ENCODE measurements around the gene C1QTNF9. TPM values are rescaled to one million over a fixed set of nuclear protein-coding genes. Genes with fewer than 3 reads are reported as not detected.
"Not testable (repeated sequence)": the region's sequence is repeated elsewhere in the genome, so short reads cannot be mapped to it uniquely, and the experiment has no call there.

C1QTNF9 gene
- total RNA-seq, 1 donor from 2014 or later: not detected

DNA sequence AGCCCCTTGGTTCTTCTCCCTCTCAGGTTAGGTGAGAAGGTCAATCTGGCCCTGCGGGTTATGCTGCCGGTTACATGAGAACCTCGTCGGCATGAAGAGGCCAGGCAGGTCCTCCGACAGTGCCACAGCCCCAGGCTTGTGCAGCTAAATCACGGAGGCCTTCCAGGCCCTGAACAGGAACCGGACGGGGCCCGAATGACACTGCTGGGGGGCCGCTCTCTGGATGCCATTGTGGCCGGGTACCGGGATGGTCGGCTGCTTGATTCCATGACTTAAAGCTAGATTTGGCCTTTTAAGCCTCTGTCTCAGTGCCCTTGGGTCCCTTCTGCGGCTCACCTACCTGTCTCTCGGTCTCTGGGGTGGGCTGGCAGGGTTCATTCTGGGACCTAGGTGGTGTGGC lies 48.4 kb downstream of the C1QTNF9 start:
- no peak for DNase-seq (ENCODE audit: low spot score, unreplicated experiment)
- TF ChIP-seq, protein P1, sequence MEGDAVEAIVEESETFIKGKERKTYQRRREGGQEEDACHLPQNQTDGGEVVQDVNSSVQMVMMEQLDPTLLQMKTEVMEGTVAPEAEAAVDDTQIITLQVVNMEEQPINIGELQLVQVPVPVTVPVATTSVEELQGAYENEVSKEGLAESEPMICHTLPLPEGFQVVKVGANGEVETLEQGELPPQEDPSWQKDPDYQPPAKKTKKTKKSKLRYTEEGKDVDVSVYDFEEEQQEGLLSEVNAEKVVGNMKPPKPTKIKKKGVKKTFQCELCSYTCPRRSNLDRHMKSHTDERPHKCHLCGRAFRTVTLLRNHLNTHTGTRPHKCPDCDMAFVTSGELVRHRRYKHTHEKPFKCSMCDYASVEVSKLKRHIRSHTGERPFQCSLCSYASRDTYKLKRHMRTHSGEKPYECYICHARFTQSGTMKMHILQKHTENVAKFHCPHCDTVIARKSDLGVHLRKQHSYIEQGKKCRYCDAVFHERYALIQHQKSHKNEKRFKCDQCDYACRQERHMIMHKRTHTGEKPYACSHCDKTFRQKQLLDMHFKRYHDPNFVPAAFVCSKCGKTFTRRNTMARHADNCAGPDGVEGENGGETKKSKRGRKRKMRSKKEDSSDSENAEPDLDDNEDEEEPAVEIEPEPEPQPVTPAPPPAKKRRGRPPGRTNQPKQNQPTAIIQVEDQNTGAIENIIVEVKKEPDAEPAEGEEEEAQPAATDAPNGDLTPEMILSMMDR (IDR thresholded peaks at IDR 0.05; ENCODE audit: unreplicated experiment): no peak
- Mint-ChIP-seq H3K9me3 (ENCODE audit: low read depth) (no peaks in the 10 kb centered on the region), H3K36me3 (ENCODE audit: insufficient read depth) (no peaks in the 10 kb centered on the region), H3K4me3 (ENCODE audit: low read depth) (no peak overlapping the region), H3K27ac (no peak overlapping the region), H3K4me1 (ENCODE audit: low read depth) (peaks cover 2% of the 10 kb centered on the region), H3K27me3 (no peaks in the 10 kb centered on the region)

DNA sequence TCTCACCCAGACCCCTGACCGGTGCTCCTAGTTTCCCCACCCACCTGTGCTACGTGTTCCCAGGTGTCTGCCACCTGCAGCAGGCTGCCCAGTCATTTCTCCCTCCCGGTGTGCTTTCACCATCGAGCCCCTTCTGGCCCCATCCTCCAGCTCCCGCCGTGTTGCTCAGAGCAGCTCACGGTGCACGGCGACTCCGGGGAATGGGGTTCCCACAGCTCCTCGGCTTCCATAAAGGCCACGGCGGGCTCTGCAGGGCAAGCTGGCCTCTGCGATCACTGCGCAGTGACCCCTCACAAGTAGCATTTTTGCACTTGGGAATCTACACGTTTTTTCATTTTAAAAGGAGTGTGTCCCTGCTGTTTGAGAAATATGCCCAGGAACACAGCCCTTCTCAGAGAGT lies 49.5 kb downstream of the C1QTNF9 start:
- H3K4me3 Mint-ChIP-seq (ENCODE audit: low read depth); H3K27me3 Mint-ChIP-seq; H3K9me3 Mint-ChIP-seq (ENCODE audit: low read depth); DNase-seq (ENCODE audit: low spot score, unreplicated experiment); H3K4me1 Mint-ChIP-seq (ENCODE audit: low read depth); H3K27ac Mint-ChIP-seq; H3K36me3 Mint-ChIP-seq (ENCODE audit: insufficient read depth): not testable (repeated sequence)

DNA sequence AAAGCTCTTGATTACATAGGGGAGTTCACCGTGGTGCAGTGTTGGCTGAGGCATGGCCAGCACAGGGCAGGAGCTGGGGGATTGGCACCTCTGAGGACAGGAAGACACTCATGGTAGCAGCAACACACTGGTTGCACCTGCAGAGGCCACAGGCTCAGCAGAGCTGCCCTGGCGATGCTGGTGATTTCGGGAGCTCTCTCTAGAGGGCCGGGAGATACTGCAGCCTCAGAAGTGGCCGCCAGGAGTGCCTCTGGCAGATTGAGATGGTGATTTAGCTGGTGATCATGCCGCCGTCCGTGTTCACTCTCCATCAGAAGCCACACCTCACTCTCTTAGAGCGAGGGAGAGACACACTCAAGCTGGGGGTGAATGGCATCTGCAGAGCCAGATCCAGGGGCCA lies 49.9 kb downstream of the C1QTNF9 start:
- not testable (repeated sequence) for H3K4me1 Mint-ChIP-seq (ENCODE audit: low read depth); H3K9me3 Mint-ChIP-seq (ENCODE audit: low read depth); H3K4me3 Mint-ChIP-seq (ENCODE audit: low read depth); H3K36me3 Mint-ChIP-seq (ENCODE audit: insufficient read depth); H3K27me3 Mint-ChIP-seq; H3K27ac Mint-ChIP-seq; DNase-seq (ENCODE audit: low spot score, unreplicated experiment)

DNA sequence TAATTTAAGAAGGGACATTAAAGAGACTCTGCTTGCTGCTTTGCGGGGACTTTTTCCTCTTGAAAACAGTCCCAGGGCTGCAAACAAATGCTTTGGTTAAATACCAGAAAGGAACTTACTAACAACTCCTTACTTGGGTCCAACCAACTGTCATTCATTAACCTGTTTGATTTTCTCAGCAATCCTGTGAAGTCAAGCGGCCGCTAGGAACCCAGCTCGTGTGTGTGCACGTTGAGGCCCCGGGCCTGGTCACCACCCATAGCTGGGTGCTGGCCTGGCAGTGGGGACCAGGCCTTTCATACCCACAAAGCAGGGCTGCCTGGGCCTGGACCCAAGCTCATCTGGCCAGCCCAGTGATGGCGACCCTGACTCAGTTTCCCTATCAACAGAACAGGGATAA lies 50.7 kb downstream of the C1QTNF9 start:
- no peaks in the 10 kb centered on the region for H3K27me3 Mint-ChIP-seq
- TF ChIP-seq, protein P1 (IDR thresholded peaks at IDR 0.05; ENCODE audit: unreplicated experiment): no peak
- no peak overlapping the region for H3K4me3 Mint-ChIP-seq (ENCODE audit: low read depth)
- H3K36me3 Mint-ChIP-seq (ENCODE audit: insufficient read depth): no peaks in the 10 kb centered on the region
- DNase-seq (ENCODE audit: low spot score, unreplicated experiment): no peak
- H3K9me3 Mint-ChIP-seq (ENCODE audit: low read depth): no peaks in the 10 kb centered on the region
- peaks cover 2% of the 10 kb centered on the region for H3K4me1 Mint-ChIP-seq (ENCODE audit: low read depth)
- no peak overlapping the region for H3K27ac Mint-ChIP-seq

DNA sequence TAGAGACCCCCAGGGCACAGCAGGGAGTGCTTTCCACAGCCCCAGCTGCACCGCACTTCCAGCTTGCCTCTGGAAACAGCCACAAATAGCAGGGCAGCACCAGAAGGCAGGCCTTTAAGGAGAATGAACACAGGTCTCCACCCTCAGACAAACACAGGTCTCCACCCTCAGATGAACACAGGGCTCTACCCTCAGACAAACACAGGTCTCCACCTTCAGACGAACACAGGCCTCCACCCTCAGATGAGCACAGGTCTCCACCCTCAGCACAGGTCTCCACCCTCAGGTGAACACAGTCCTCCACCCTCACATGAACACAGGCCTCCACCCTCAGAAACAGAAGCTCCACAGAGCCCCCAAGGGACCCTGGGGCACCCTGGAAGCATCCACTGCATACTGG lies 51.7 kb downstream of the C1QTNF9 start:
- Mint-ChIP-seq H3K4me1 (ENCODE audit: low read depth) (peaks cover 2% of the 10 kb centered on the region), H3K27me3 (no peaks in the 10 kb centered on the region), H3K27ac (no peak overlapping the region), H3K4me3 (ENCODE audit: low read depth) (no peak overlapping the region), H3K36me3 (ENCODE audit: insufficient read depth) (no peaks in the 10 kb centered on the region), H3K9me3 (ENCODE audit: low read depth) (no peaks in the 10 kb centered on the region)
- TF ChIP-seq, protein P1 (IDR thresholded peaks at IDR 0.05; ENCODE audit: unreplicated experiment): no peak
- no peak for DNase-seq (ENCODE audit: low spot score, unreplicated experiment)

DNA sequence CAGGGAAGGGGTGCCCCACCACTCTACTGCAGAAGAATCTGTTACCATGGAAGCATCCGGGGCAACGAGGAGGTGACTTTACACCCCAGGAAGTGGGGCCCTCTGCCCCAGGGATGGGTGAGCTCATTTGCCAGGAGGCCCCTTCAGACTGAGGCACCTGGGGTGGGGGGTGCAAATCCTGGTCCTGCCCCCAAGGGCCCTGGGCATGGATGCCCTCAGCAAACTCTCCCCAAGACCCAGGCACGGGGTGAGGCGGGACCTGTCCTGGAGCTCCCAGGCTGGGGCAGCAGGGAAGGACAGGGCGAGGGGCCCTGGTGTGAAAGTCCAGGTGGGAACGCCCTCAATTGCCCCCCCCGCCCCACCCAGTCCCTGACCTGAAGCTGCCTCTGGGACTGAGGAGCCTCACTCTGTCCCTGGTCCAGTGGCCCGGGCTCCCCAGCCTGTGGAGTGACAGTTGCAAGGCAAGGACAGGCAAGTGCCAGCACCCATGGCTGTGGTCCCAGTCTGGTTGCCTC lies 52.5 kb downstream of the C1QTNF9 start:
- H3K4me3 Mint-ChIP-seq (ENCODE audit: low read depth): no peak overlapping the region
- H3K9me3 Mint-ChIP-seq (ENCODE audit: low read depth): peaks cover 4% of the 10 kb centered on the region
- H3K4me1 Mint-ChIP-seq (ENCODE audit: low read depth): peaks cover 8% of the 10 kb centered on the region
- H3K27ac Mint-ChIP-seq: no peak overlapping the region
- no peaks in the 10 kb centered on the region for H3K36me3 Mint-ChIP-seq (ENCODE audit: insufficient read depth)
- H3K27me3 Mint-ChIP-seq: no peaks in the 10 kb centered on the region
- no peak for DNase-seq (ENCODE audit: low spot score, unreplicated experiment)
- TF ChIP-seq, protein P1 (IDR thresholded peaks at IDR 0.05; ENCODE audit: unreplicated experiment): no peak
